Kasumi-1 (cell line): ENCODE data around the gene PPAN.
A peak's percentile ranks its signal among the peaks of the same experiment; 100 is the strongest.

Source experiments
- DNase-seq, 2 experiments: peaks; one replicate each; lab custom pipeline; 2025; lab: John Stamatoyannopoulos, UW

The PPAN gene

DNA sequence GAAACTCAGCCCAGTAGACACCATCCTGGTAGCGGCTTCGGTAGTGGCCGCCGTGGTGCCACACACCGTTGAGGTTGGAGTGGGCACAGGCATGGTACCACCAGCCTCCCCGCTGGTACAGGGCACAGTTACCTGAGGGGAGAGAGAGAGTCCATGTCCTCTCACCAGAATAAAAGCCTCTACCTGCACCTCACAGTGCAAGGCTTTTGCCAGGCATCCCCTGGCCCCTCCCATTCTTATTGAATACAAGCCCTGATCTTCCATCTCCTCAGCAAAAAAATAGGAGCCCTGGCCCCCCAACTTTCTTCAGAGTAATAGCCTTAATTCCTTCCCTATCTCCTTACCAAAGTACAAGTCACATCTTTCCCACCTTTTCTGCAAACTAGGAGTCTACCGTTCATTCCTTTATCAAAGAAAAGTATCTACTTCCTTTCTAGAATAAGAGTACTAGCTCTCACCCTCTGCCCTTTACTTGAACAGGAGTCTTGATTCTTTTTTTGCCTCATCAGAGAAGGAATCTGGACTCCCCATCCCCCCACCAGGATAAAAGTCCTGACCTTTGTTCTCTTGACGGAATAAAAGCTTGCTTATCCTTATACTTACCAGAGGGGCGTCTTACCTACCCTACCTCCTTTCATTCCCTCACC lies 13.4 kb upstream of the PPAN start:
- DNase-seq: no peak

DNA sequence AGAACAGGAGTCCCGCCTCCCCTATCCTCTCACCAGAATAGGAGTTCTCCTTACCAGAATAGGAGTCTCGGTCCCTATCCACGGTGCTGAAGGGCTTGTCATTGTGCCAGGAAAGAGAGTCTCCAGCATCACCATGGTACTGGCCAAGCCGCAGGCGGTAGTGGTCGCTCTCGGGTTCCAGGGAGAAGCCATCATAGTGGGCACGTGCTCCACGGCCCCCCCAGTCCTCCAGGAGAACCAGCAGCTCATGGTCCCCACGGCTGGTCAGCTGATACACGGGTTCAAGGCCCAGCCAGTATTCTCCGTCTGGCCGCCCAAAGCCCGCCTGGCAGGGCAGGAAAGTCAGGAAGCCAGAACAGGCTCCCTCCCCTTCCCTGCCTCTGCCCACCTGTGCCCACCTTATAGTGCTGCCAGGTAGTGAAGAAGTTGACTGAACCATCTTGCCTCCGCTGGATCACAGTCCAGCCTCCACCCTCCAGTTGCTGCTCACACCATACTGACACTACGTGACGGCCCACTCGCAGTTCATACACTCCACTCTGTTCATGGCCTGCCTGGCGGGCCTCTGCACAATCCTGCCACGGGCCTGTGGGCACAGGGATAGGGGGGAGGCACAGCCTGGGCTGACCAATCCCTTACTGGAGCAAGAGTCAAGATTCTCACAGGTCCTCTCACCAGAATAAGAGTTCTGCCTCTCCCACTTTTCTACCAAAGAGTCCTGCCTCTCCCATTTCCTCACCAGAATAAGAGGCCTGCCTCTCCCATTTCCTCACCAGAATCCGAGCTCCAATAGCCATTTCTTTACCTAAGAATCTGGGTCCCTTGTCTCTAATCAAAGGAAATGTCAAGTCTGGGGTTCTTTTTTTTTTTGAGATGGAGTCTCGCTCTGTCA lies 12.6 kb upstream of the PPAN start:
- DNase-seq: peak; percentile 22 to 33

DNA sequence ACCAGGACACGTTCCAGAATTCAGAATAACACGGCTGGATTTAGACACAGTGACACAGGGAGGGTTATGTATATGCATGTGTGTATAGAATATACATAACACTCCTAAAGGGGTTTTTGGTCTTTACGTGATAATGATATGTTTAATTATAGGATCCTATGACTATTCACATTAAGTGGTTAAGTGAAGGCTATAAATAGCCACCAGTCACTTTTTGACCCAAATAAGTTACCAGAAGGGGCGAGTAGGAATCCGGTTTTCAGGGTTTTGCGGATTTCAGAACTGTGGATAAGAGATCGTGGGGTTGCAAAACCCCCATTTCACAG lies 10.6 kb upstream of the PPAN start:
- no peak for DNase-seq

DNA sequence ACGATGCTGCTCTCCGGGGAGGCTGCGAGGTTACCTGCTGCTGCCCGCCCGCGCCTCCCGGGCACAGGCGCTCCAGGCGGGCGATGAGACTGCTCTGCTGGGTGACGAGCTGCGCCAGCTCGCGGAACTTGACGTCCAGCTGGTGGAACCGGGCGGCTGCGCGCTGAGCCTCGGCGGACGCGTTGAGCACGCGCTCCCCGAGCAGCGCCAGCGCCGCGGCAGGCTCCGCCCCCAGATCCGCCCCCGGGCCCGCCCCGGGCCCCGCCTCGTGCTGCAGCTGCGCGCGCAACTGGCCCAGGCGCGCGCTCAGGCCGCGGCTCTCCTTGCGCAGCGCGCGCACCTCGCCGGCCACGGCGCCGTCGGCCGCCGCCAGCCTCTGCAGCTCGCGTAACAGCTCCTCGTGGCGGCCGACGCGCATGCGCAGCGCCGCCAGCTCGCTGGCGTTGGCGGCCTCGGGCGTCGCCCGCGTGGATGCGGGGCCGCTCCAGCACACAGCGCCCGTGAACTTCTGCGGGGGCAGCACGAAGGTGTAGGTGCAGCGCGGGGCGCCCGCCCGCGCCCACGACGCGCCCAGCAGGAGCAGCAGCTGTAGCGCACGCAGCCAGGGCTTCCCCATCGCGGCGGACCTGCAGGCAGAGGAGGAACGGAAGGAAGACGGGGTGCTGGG lies 10.1 kb upstream of the PPAN start:
- peak; percentile 61 to 86 for DNase-seq

DNA sequence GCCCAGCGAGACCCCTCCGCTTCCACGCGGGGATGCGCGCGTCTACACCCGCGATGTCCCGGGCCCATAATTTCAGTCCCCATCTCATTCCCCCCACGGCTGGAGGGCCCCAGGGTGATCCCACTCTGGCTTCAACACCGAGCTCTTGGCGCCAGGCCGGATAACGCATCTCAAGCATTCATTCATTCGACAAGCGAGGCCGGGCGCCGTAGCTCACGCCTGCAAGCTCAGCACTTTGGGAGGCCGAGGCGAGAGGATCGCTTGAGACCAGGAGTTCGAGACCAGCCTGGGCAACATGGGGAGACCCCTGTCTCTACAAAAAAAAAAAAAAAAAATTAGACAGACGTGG lies 9.6 kb upstream of the PPAN start:
- DNase-seq: no peak

DNA sequence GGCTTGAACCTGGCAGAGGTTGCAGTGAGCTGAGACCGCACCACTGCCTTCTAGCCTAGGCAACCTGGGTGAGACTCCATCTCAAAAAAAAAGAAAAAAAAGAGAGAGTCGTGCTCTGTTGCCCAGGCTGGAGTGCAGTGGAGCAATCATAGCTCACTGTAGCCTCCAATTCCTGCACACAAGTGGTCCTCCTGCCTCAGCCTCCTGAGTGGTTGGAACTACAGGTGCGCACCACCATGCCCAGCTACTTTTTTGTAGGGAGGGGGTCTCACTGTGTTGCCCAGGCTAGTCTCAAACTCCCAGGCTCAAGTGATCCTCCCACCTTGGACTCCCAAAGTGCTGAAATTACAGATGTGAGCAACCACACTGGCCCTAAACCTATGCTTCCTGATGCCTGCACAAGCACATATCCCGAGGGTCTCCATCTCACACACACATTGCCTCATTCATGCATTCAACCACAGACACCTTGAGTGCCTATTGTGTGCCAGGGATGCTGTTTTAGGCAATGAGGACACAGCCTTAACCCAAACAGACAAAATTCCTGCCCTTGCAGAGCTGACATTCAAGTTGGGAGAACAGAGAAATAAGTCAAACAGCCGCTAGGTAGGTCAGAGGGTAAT lies 5.9 kb upstream of the PPAN start:
- no peak for DNase-seq

DNA sequence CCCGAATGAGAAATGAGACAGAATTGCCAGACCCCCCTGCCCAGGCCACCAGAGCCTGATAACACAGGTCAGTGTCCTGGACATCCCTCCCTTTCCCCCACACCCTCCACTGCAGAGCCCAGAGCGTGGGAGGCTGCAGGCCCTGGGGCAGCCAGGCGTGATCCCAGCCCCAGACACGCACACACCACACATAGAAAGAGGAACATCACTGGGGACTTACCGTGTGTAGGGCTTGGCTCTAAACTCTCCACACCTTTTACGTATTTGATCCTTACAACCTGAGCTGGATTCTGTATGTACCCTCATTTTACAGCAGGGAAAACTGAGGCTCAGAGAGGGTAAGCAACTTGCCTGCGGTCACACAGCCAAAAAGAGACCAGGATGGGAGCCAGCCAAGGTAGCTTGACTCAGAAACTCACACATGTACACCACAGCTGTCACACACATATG lies 3.4 kb upstream of the PPAN start:
- DNase-seq: peak; percentile 27 to 43

GRCh38 chr19:10104130-10104513 lies 2.0 kb upstream of the PPAN start:
- no peak for DNase-seq

- DNase-seq: peak; percentile 59 to 61
Observed at GRCh38 chr19:10104665-10105508, 1.3 kb upstream of the PPAN start.

GRCh38 chr19:10105509-10106099 lies 558 bp upstream of the PPAN start:
- no peak for DNase-seq

GRCh38 chr19:10107254-10107653 lies 1.1 kb downstream of the PPAN start:
- no peak for DNase-seq

DNA sequence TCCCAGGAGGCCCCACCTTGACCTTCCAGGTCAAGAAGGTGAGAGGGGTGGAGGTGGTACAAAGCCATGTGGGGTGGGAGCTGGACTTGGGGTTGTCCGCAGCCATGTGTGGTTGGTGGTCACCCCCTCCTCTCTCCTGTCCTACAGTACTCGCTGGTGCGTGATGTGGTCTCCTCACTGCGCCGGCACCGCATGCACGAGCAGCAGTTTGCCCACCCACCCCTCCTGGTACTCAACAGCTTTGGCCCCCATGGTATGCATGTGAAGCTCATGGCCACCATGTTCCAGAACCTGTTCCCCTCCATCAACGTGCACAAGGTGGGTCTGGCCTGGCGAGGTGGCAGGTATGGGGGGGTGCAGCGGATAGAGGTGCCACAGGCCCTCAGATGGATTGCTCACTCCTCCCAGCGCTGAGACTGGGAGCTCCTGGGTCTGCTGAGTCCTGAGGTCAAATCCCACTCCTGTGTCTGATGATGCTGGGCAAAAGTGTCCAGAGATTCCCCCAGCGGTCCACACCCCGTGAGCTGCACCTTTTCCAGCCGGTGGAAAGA lies 1.7 kb downstream of the PPAN start:
- DNase-seq: no peak

DNA sequence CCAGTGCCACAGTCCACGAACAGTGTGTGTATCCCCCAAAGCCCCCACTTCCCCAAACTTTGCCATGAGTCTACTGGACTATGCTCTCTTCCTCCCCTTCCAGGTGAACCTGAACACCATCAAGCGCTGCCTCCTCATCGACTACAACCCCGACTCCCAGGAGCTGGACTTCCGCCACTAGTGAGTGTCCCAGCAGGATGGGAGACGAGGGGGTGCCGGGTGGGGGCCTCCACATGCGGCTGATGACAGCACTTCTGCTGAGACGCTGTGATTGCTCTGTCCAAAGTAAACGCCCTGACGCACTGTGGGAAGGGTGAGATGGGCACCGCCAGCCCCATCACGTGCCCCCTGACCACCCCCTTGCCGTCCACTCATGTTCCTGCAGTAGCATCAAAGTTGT lies 3.4 kb downstream of the PPAN start:
- no peak for DNase-seq

DNA sequence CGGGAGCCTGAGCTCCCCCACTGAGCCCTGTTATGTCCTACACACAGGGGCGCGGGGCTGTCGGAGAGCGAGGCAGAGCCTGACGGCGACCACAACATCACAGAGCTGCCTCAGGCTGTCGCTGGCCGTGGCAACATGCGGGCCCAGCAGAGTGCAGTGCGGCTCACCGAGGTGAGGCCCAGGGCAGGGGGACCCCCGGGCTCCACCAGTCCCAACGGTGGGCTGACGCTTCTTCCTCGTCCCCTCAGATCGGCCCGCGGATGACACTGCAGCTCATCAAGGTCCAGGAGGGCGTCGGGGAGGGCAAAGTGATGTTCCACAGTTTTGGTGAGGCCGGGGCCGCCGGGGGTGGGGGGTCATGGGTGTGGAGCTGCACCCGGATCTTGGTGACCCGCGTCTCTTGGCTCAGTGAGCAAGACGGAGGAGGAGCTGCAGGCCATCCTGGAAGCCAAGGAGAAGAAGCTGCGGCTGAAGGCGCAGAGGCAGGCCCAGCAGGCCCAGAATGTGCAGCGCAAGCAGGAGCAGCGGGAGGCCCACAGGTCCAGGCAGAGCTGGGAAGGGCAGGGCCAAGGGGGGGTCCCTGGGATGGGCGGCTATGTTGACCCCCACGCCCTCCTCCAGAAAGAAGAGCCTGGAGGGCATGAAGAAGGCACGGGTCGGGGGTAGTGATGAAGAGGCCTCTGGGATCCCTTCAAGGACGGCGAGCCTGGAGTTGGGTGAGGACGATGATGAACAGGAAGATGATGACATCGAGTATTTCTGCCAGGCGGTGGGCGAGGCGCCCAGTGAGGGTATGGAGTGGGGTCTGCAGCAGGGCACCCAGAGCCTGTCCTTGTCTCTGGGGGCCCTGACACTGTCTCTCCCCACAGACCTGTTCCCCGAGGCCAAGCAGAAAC lies 4.2 kb downstream of the PPAN start:
- DNase-seq: no peak

- DNase-seq: no peak
Observed at GRCh38 chr19:10110972-10111317, 4.8 kb downstream of the PPAN start.

- peak; percentile 79 to 86 for DNase-seq
Observed at GRCh38 chr19:10111405-10111811, 5.2 kb downstream of the PPAN start, which contains the start of gene P2RY11. TSS of gene P2RY11 (plus strand) at chr19:10111693. CDS start at chr19:10111722, 29 bp downstream.

DNA sequence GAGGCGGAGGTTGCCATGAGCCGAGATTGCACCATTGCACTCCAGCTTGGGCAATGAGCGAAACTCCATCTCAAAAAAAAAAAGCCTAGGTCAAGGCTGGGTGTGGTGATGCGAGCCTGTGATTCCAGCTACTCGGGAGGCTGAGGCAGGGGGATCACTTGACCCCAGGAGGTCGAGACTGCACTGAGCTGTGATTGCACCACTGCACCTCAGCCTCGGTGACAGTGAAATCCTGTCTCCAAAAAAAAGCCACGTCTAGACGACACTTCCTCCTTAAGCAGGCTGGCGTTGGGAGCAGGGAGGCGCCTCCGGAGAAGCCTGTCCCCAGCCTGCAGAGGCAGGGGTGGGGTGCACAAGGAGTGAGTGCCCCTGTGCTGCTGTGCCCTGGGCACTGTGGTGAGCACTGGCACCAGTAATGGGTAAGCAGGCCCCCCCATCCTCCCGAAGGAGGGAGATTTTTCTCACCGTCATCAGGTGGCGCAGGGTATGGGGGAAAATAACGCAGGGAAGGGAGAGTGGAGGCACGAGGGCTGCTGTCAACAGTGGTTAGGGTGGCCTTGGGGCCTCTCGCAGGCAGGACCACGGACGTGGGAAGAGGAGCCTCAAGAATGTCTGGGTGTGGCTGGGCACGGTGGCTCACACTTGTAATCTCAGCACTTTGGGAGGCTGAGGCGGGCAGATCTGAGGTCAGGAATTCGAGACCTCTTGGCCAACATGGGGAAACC lies 6.0 kb downstream of the PPAN start:
- DNase-seq: peak; percentile 53 to 54

- peak; percentile 61 to 64 for DNase-seq
Observed at GRCh38 chr19:10112895-10113591, 6.9 kb downstream of the PPAN start.

DNA sequence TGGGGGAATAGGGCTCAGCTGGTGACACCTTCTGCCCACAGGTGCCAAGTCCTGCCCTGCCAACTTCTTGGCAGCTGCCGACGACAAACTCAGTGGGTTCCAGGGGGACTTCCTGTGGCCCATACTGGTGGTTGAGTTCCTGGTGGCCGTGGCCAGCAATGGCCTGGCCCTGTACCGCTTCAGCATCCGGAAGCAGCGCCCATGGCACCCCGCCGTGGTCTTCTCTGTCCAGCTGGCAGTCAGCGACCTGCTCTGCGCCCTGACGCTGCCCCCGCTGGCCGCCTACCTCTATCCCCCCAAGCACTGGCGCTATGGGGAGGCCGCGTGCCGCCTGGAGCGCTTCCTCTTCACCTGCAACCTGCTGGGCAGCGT lies 7.4 kb downstream of the PPAN start:
- DNase-seq: no peak
